Astrocyte of the spinal cord (primary cell): ENCODE data around the gene UBA1.

Source experiments
- DNase-seq: peaks from one replicate; pipeline ENCODE4 v3.0.0; 2011; ENCODE audit warnings: low read depth, low spot score
- H3K4me3 ChIP-seq: 2 replicates; pipeline ENCODE4 v1.5.1; 2011; ENCODE audit warnings: low read depth, mild to moderate bottlenecking, low read length, moderate library complexity
- CTCF ChIP-seq: IDR thresholded peaks from 2 replicates; pipeline ENCODE4 v1.5.1; 2012; ENCODE audit warnings: low read depth, mild to moderate bottlenecking, low read length, inconsistent platforms
- in situ Hi-C: cut with HindIII; loops from 2 replicates; pipeline ENCODE4 v1.10.0; 2017; ENCODE audit warnings: low sequenced_read_pairs

The UBA1 gene

GRCh38 chrX:47232803-47233332, 39.2 kb downstream of the UBA1 start, which contains the start of gene USP11:
Gene USP11 (plus strand): TSS chrX:47233009. CDS start chrX:47233044, 35 bp downstream.
- no peak for TF ChIP-seq CTCF
- peak; percentile 53 for DNase-seq
- H3K4me3 ChIP-seq: peak within 1 kb of the TSS; percentile 64
- in situ Hi-C loops: no loop called here

- peak overlapping the region; percentile 64 for H3K4me3 ChIP-seq
- in situ Hi-C loops: no loop called here
- TF ChIP-seq CTCF: no peak
- peak; percentile 98 for DNase-seq
Measured at GRCh38 chrX:47233333-47234113, 39.9 kb downstream of the UBA1 start.

- peak overlapping the region; percentile 64 for H3K4me3 ChIP-seq
- DNase-seq: no peak
- in situ Hi-C loops: no loop called here
- no peak for TF ChIP-seq CTCF
Measured at GRCh38 chrX:47234583-47234982, 41.0 kb downstream of the UBA1 start.

GRCh38 chrX:47235691-47236103, 42.1 kb downstream of the UBA1 start:
- no peak for TF ChIP-seq CTCF
- H3K4me3 ChIP-seq: no peak overlapping the region
- DNase-seq: no peak
- in situ Hi-C loops: no loop called here

- no peak for TF ChIP-seq CTCF
- H3K4me3 ChIP-seq: no peak overlapping the region
- in situ Hi-C loops: no loop called here
- no peak for DNase-seq
Measured at GRCh38 chrX:47239199-47239598, 45.6 kb downstream of the UBA1 start.

GRCh38 chrX:47239898-47240545, 46.4 kb downstream of the UBA1 start:
- H3K4me3 ChIP-seq: no peak overlapping the region
- in situ Hi-C loops: no loop called here
- DNase-seq: no peak
- no peak for TF ChIP-seq CTCF
